CD14-positive monocyte (primary cell): ENCODE data around the gene ADAT3. TPM values are rescaled to one million over a fixed set of nuclear protein-coding genes. Genes with fewer than 3 reads are reported as not detected.

Source experiments
- DNase-seq, 3 donors: peaks; one replicate each; pipeline ENCODE4 v3.0.0-alpha.2; 2011 to 2022
- H2AFZ ChIP-seq: 2 replicates; pipeline ENCODE4 v1.6.0; 2012; ENCODE audit warnings: mild to moderate bottlenecking, low read depth, low read length, inconsistent platforms; ENCODE audit not compliant: insufficient read depth, poor library complexity, severe bottlenecking
- H3K27ac ChIP-seq, 2 donors: 1 replicate in 1 of 2; 2 replicates in 1 of 2; pipeline ENCODE4 v1.5.1; 2012 to 2013; ENCODE audit warnings: low read length in 2 of 2, control low read depth in 1 of 2, inconsistent platforms in 1 of 2, low read depth in 1 of 2, mild to moderate bottlenecking in 1 of 2
- H3K27me3 ChIP-seq, 2 donors: one replicate each; pipeline versions ENCODE4 v1.6.0 to v1.6.1; 2011 to 2013; ENCODE audit warnings: low read length in 2 of 2; ENCODE audit not compliant: control insufficient read depth in 2 of 2, insufficient read depth in 2 of 2
- H3K36me3 ChIP-seq, 2 donors: replicated peaks in 1 of 2; 1 replicate in 1 of 2; 2 replicates in 1 of 2; pipeline versions ENCODE4 v1.5.1 to v1.6.1; 2012 to 2013; ENCODE audit warnings: low read length in 2 of 2, control low read depth in 1 of 2, inconsistent platforms in 1 of 2, mild to moderate bottlenecking in 1 of 2; ENCODE audit not compliant: insufficient read depth in 2 of 2, control insufficient read depth in 1 of 2
- H3K4me1 ChIP-seq, 2 donors: 1 replicate in 1 of 2; 2 replicates in 1 of 2; pipeline versions ENCODE4 v1.5.1 to v1.6.1; 2012 to 2013; ENCODE audit warnings: low read length in 2 of 2, control low read depth in 1 of 2, inconsistent platforms in 1 of 2, mild to moderate bottlenecking in 1 of 2, moderate library complexity in 1 of 2; ENCODE audit not compliant: insufficient read depth in 2 of 2, control insufficient read depth in 1 of 2
- H3K4me2 ChIP-seq: replicated peaks from 2 replicates; pipeline ENCODE3; 2012; ENCODE audit warnings: low read length, moderate library complexity, mild to moderate bottlenecking; ENCODE audit not compliant: poor library complexity, severe bottlenecking; ENCODE audit errors: extremely low read depth
- H3K4me3 ChIP-seq, 3 experiments: fragments of 200-600 bp in 1 of 3; sonication (generic) in 1 of 3; replicated peaks in 1 of 3; 1 replicate in 2 of 3; 2 replicates in 1 of 3; pipeline ENCODE4 v1.5.1; 2011 to 2013; ENCODE audit warnings: low read length in 3 of 3, mild to moderate bottlenecking in 3 of 3, control low read depth in 2 of 3, low read depth in 2 of 3, inconsistent platforms in 1 of 3, moderate library complexity in 1 of 3
- H3K79me2 ChIP-seq: 2 replicates; pipeline ENCODE4 v1.6.0; 2012; ENCODE audit warnings: mild to moderate bottlenecking, control low read depth, inconsistent platforms, low read length, moderate library complexity; ENCODE audit not compliant: insufficient read depth
- H3K9ac ChIP-seq: 2 replicates; pipeline ENCODE4 v1.6.0; 2017; ENCODE audit warnings: low read length, mild to moderate bottlenecking; ENCODE audit not compliant: insufficient read depth, poor library complexity, severe bottlenecking
- H3K9me3 ChIP-seq, 2 donors: replicated peaks in 1 of 2; 1 replicate in 1 of 2; 2 replicates in 1 of 2; pipeline versions ENCODE4 v1.5.1 to v1.6.1; 2012 to 2013; ENCODE audit warnings: low read length in 2 of 2, control low read depth in 1 of 2; ENCODE audit not compliant: control insufficient read depth in 1 of 2, insufficient read depth in 1 of 2
- H4K20me1 ChIP-seq: 2 replicates; pipeline ENCODE4 v1.6.0; 2012; ENCODE audit warnings: mild to moderate bottlenecking, low read length, control low read depth, moderate library complexity; ENCODE audit not compliant: insufficient read depth
- H3K27ac Mint-ChIP-seq, 7 donors: one replicate each; pipeline ENCODE4 v1.8.0; 2020; ENCODE audit warnings: mild to moderate bottlenecking in 7 of 7, mixed read lengths in 7 of 7, moderate library complexity in 6 of 7, inconsistent platforms in 2 of 7
- H3K27me3 Mint-ChIP-seq, 3 donors: one replicate each; pipeline ENCODE4 v1.8.0; 2021 to 2022; ENCODE audit warnings: low read depth in 3 of 3, mild to moderate bottlenecking in 3 of 3, mixed read lengths in 3 of 3, moderate library complexity in 3 of 3, inconsistent platforms in 1 of 3
- H3K36me3 Mint-ChIP-seq, 2 donors: one replicate each; pipeline ENCODE4 v1.8.0; 2020; ENCODE audit warnings: mixed read lengths in 2 of 2, inconsistent platforms in 1 of 2, mild to moderate bottlenecking in 1 of 2
- H3K4me1 Mint-ChIP-seq: one replicate; pipeline ENCODE4 v1.8.0; 2020; ENCODE audit warnings: mild to moderate bottlenecking, mixed read lengths
- H3K4me3 Mint-ChIP-seq, 2 donors: one replicate each; pipeline ENCODE4 v1.8.0; 2020; ENCODE audit warnings: mild to moderate bottlenecking in 2 of 2, mixed read lengths in 2 of 2, moderate library complexity in 1 of 2
- H3K9me3 Mint-ChIP-seq, 7 donors: one replicate each; pipeline ENCODE4 v1.8.0; 2020 to 2022; ENCODE audit warnings: mixed read lengths in 7 of 7, mild to moderate bottlenecking in 6 of 7, moderate library complexity in 6 of 7, inconsistent platforms in 2 of 7
- WGBS: methylation state at CpG from one replicate; pipeline ENCODE4 v1.1.5; 2013; ENCODE audit warnings: missing lambda C conversion rate; ENCODE audit not compliant: insufficient coverage; 5-methylcytosine and 5-hydroxymethylcytosine counted together
- intact Hi-C, 2 donors: fragments of 100-400 bp; cut with micrococcal nuclease; formaldehyde crosslinking; loops; one replicate each; pipeline versions ENCODE4 v1.15.0 to v1.15.1; 2023
- polyA plus RNA-seq, 3 donors: library from polyadenylated mRNA; depleted of rRNA in 1 of 3; unstranded in 2 of 3; stranded (reverse) in 1 of 3; fragments of 300-500 nt in 2 of 3; fragments of >200 nt in 1 of 3; fragmentation: Illumina TruSeq in 2 of 3; gene quantifications; 1 replicate in 2 of 3; 2 replicates in 1 of 3; pipeline ENCODE4 v1.2.3, GENCODE V29; 2012 to 2021
- TF ChIP-seq, protein P1 (sequence below): fragments of 200-600 bp; IDR thresholded peaks from one replicate; pipeline ENCODE4 v1.8.0; 2022; ENCODE audit warnings: antibody characterized with exemption, mild to moderate bottlenecking

ADAT3 gene
- polyA plus RNA-seq, 3 donors = 2.7 to 3.2 (median 3.1) TPM

DNA sequence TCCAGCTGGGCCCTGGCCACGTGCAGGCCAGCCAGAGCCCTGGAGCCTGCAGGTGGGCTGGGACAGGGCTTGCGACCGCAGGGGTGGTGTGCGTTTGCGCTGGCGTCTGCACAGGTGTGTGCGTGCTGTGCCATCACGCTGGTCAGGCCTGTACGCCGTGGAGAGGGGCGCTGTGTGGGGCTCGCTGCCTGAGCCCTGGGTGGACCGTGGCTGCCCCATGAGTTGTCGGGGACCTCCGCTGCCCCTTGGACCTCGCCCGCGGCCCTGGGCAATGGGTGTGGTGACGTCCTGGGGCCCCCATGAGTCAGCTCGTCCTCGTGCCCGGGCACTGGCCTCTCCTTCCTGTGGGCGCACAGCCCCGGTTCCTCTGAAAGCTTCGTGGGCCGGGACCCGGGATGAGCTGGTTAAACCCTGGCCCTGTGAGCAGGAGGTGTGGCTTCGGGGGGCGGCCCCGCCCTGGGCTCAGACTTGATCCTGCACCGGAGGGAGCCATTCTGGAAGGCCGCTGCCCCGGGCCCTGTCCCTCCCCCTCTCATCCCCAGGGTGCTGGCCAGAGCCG lies 42.5 kb downstream of the ADAT3 start:
- TF ChIP-seq, protein P1, sequence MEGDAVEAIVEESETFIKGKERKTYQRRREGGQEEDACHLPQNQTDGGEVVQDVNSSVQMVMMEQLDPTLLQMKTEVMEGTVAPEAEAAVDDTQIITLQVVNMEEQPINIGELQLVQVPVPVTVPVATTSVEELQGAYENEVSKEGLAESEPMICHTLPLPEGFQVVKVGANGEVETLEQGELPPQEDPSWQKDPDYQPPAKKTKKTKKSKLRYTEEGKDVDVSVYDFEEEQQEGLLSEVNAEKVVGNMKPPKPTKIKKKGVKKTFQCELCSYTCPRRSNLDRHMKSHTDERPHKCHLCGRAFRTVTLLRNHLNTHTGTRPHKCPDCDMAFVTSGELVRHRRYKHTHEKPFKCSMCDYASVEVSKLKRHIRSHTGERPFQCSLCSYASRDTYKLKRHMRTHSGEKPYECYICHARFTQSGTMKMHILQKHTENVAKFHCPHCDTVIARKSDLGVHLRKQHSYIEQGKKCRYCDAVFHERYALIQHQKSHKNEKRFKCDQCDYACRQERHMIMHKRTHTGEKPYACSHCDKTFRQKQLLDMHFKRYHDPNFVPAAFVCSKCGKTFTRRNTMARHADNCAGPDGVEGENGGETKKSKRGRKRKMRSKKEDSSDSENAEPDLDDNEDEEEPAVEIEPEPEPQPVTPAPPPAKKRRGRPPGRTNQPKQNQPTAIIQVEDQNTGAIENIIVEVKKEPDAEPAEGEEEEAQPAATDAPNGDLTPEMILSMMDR = no peak
- DNase-seq = peak in 1 of 3 donors; percentile 32
- Histone ChIP-seq H3K4me2 (peak overlapping the region; percentile 26), H3K9me3 (no peaks in the 10 kb centered on the region), H2AFZ (no peak overlapping the region), H3K79me2 (peaks cover 93% of the 10 kb centered on the region), H4K20me1 (peaks cover 95% of the 10 kb centered on the region), H3K9ac (no peak overlapping the region), H3K36me3 (peaks cover 12 to 30% of the 10 kb centered on the region in 2 donors), H3K4me3 (no peak overlapping the region), H3K4me1 (peaks cover 42 to 65% of the 10 kb centered on the region in 2 donors), H3K27ac (peak overlapping the region in 1 of 2 donors; percentile 51), H3K27me3 (no peaks in the 10 kb centered on the region)
- Mint-ChIP-seq H3K36me3 (peaks cover 16 to 31% of the 10 kb centered on the region in 2 donors), H3K4me1 (peaks cover 53% of the 10 kb centered on the region), H3K9me3 (no peaks in the 10 kb centered on the region), H3K27me3 (peaks cover 0 to 2% (median 0%) of the 10 kb centered on the region in 3 donors), H3K4me3 (no peak overlapping the region), H3K27ac (peak overlapping the region in 2 of 7 donors; percentile 25 to 82)
- intact Hi-C loops = no loop called here
- 59% methylated on average over 32 of the region's 34 CpGs for WGBS

DNA sequence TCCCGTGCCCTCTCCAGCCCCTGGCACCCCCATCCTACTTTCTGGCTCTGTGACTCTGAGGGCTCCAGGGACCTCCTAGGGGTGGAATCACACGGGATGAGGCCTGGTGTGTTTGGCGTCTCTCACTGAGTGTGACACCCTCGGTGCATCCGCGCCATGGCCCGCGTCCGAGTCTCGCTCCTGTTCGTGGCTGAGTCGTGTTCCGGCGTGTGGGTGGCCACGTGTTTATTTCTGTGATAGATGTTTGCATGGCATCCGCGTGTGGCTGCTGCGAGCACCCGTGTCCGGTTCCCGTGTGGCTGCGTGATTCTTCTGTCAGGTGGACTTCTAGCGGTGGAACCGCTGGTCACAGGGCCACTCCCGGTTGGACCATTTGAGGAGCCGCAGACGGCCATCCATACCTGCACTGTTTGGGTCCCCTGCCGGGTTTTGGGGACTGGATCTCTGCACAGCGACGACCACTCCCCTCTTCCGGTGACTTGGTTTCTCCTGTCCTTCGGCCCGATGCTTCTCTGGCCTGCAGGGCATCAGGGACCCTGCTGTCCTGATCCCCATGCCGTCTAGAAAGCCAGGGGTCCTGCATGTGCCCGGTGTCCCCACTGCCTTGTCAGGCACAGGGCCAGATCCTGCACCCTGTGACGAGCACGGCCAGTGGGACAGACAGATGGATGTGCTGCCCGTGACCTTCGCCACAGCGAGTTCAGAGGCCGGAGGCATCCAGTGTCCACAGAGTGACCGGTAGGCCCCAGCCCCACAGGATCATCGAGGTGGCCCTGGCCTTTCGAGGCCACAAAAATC lies 44.3 kb downstream of the ADAT3 start:
- Histone ChIP-seq H3K9ac (no peak overlapping the region), H3K4me1 (peaks cover 25 to 47% of the 10 kb centered on the region in 2 donors), H4K20me1 (peaks cover 95% of the 10 kb centered on the region), H3K4me2 (peak overlapping the region; percentile 28), H3K27ac (peak overlapping the region; percentile 22 to 68), H2AFZ (no peak overlapping the region), H3K9me3 (no peaks in the 10 kb centered on the region), H3K4me3 (no peak overlapping the region), H3K36me3 (peaks cover 27 to 45% of the 10 kb centered on the region in 2 donors), H3K27me3 (no peaks in the 10 kb centered on the region), H3K79me2 (peaks cover 93% of the 10 kb centered on the region)
- no peak for DNase-seq
- intact Hi-C loops = no loop called here
- H3K27me3 Mint-ChIP-seq = no peaks in the 10 kb centered on the region
- TF ChIP-seq, protein P1 = no peak
- peak overlapping the region in 4 of 7 donors; percentile 50 to 82 (median 75) for H3K27ac Mint-ChIP-seq
- peaks cover 23 to 45% of the 10 kb centered on the region in 2 donors for H3K36me3 Mint-ChIP-seq
- H3K4me1 Mint-ChIP-seq = peaks cover 35% of the 10 kb centered on the region
- WGBS = 96% methylated on average over 39 of the region's 44 CpGs
- peak overlapping the region; percentile 2 to 23 for H3K4me3 Mint-ChIP-seq
- H3K9me3 Mint-ChIP-seq = no peaks in the 10 kb centered on the region
